HG03060 (cell line): Measurements from ENCODE around the gene PFN3.

ENCODE experiments used
- ATAC-seq: cut with Tn5 transposase; IDR thresholded peaks from one replicate; pipeline ENCODE4 v1.9.1; 2021; ENCODE audit warnings: low read depth, moderate number of reproducible peaks; ENCODE audit not compliant: unreplicated experiment

The PFN3 gene

GRCh38 chr5:177396807-177397206, 3.7 kb downstream of the PFN3 start:
- ATAC-seq, result no peak

DNA sequence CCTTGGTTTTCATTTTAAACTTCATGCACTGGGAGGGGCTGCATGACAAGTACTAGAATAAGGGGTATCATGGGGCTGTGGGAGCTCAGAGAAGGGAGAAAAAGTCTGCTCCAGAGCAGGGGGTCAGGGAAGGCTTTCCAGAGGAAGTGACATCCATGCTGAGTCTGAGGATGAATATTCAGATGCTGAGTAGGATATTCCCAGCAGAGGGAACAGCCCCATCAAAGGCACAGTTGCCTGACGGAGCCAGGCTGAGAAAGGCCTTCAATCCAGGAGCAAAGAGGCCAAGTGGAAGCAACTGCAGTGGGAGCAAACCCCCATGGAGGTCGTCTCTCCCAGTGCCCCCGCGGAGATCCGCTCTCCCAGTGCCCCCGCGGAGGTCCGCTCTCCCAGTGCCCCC, 4.4 kb downstream of the PFN3 start:
- no peak for ATAC-seq

GRCh38 chr5:177393990-177394389, 6.5 kb downstream of the PFN3 start:
- no peak for ATAC-seq

GRCh38 chr5:177393206-177393765, 7.2 kb downstream of the PFN3 start:
- no peak for ATAC-seq

DNA sequence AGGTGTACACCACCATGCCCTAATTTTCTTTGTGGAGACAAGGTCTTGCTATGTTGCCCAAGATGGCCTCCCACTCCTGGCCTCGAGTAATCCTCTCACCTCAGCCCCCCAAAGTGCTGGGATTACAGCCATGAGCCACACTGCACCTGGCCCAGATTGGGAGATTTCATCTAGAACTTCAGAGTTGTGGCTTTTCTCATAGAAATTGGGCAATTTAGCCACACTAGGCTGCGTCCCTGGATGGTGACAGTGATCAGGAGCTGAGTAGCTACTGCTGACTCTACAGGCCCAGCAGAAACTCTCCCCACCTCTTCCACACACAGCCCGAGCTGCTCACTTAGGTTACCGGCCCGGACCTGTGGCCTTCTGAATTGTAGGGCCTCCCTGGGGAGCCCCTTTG, 7.7 kb downstream of the PFN3 start:
- no peak for ATAC-seq

GRCh38 chr5:177390363-177391300, 9.8 kb downstream of the PFN3 start:
- ATAC-seq, result no peak

GRCh38 chr5:177389241-177390169, 11.0 kb downstream of the PFN3 start:
- no peak for ATAC-seq

- ATAC-seq, result no peak
Observed at GRCh38 chr5:177388521-177389052, 11.9 kb downstream of the PFN3 start.

- no peak for ATAC-seq
Observed at GRCh38 chr5:177387405-177387804, 13.1 kb downstream of the PFN3 start.

DNA sequence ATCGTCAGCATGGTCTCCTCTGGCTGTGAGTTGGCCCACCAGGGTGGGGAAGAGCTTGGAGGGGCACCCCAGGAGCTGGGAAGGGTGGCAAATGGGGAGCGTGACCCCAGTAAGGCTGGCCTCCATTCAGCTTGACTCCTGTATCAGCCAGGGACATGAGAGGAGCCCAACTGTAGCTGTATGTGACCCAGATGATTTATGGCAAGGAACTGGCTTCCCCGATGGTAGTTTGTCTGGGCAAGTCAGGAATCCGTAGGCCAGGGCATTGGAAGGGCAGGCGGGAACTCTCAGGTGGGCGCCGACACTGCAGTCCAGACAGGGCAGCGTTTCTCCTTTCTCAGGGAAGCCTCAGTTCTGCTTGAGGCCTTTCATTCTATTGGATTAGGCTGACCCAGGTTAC, 13.9 kb downstream of the PFN3 start:
- no peak for ATAC-seq

- ATAC-seq, result no peak
Observed at GRCh38 chr5:177385720-177386119, 14.7 kb downstream of the PFN3 start.

GRCh38 chr5:177384134-177384533, 16.3 kb downstream of the PFN3 start, which contains the start of gene SLC34A1:
Gene SLC34A1 (plus strand): TSS chr5:177384434. CDS start chr5:177385742, 1,308 bp downstream.
- no peak for ATAC-seq

DNA sequence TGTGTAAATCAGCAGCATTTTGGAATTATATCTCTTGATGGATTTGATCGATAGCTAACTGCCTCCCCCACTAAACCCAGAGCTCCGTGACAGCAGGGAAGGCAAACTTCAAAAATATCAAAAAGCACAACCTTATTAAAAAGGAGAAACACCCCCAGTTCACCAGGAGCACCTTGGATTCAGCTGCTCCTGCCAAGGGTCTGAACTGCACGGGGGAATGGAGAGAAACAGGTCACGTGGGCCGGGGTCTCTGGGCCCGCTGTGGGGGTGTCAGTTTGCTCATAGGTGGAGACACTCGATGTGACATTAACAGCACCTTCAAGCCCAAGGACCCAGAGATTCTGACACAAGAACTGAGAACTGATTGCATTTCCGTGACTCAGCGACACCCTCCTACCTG, 17.3 kb downstream of the PFN3 start:
- no peak for ATAC-seq

DNA sequence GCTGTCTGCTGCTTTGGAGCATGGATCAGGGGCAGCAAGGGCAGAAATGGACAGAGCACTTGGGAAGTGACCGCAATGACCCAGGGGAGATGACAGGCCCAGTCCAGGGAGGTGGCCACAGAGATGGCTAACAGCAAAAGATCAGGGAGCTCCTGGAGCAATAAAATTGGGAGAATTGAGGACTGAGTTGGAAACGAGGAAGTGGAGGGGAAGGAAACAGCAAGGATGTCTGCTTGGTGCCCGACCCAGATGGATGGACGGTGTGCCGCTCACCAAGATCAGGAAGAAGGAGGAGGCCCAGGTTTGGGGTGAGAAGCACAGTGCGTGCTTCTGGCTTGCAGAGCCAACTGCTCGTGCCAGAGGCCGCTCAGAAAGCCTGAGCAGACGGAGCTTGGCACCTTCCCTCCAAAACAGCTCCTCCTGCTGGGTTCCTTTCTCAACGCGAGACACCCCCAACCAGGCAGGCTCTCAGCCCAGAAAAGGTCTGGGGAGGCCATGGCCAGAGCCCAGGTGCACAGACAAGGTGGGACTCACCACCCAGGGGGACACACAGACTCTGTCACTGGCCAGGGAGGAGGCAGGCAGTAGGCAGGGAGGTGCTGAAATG, 17.9 kb downstream of the PFN3 start:
- no peak for ATAC-seq

- ATAC-seq, result no peak
Observed at GRCh38 chr5:177380805-177381126, 19.7 kb downstream of the PFN3 start.

GRCh38 chr5:177378884-177379883, 21.3 kb downstream of the PFN3 start:
- ATAC-seq, result peak; percentile 57

- ATAC-seq, result no peak
Observed at GRCh38 chr5:177377851-177378776, 22.3 kb downstream of the PFN3 start.

DNA sequence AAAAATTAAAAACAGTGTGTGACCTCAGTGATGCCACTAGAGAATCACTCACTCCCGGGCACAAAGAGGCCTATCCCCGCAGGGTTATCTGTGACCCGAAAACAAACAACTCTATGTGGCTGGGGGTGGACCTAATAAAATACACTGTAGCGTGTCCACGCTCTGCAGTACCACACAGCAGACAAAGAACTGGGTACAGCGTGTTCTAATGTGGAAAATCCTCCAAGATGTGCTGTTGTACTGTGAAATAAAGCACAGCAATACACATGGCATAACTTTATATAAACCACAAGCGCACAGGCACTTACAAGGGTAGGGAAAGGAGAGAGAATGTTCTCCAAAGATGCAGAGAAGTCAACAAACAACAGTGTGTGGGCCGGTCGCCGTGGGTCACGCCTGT, 24.4 kb downstream of the PFN3 start:
- ATAC-seq, result no peak
